ENCODE data around the gene SLC25A48.
"Not testable (repeated sequence)": the region's sequence is repeated elsewhere in the genome, so short reads cannot be mapped to it uniquely, and the experiment has no call there.

The SLC25A48 gene

GRCh38 chr5:135833961-135834638 lies 363 bp upstream of the SLC25A48 start:
- H3K9me3 ChIP-seq (ENCODE audit: control extremely low read depth in 1 of 5, control insufficient read depth in 4 of 5, insufficient read depth in 2 of 5, low read depth in 1 of 5, low read length in 4 of 5), result peaks cover 0 to 8% (median 2%) of the 10 kb centered on the region in 5 experiments
- H3K27me3 ChIP-seq (replicated peaks in 2 of 5; ENCODE audit: control insufficient read depth in 4 of 5, insufficient read depth in 5 of 5, low read length in 4 of 5), result peaks cover 2 to 70% (median 34%) of the 10 kb centered on the region in 5 experiments
- no peak overlapping the region for H3K27ac ChIP-seq (ENCODE audit: insufficient read depth in 1 of 2, low read depth in 1 of 2, low read length in 2 of 2, poor library complexity in 1 of 2, severe bottlenecking in 2 of 2)
- H3K36me3 ChIP-seq (ENCODE audit: control insufficient read depth in 4 of 4, insufficient read depth in 4 of 4, low read length in 3 of 4), result no peaks in the 10 kb centered on the region
- ChIA-PET CTCF (interaction anchor here (1.1 to 8.6 kb wide), 3 partner anchors 48 to 340 kb away, joined by 3 to 113 read pairs (median 4); no protein-coding TSS in a partner anchor), POLR2A (no interaction called here)
- DNase-seq, result no peak
- peak overlapping the region in 4 of 7 experiments; percentile 56 to 79 (median 72) for H3K4me3 ChIP-seq (ENCODE audit: control insufficient read depth in 1 of 7, extremely low read depth in 1 of 7, insufficient read depth in 4 of 7, low read depth in 2 of 7, low read length in 6 of 7)
- WGBS (ENCODE audit: insufficient coverage), result 39% methylated on average over 13 of the region's 16 CpGs
- H3K4me1 ChIP-seq (ENCODE audit: control extremely low read depth in 1 of 4, control insufficient read depth in 4 of 4, insufficient read depth in 4 of 4, low read length in 3 of 4), result peaks cover 0 to 14% (median 10%) of the 10 kb centered on the region in 4 experiments

GRCh38 chr5:135835766-135836165 lies 1.3 kb downstream of the SLC25A48 start:
- Histone ChIP-seq H3K27ac (ENCODE audit: insufficient read depth in 1 of 2, low read depth in 1 of 2, low read length in 2 of 2, poor library complexity in 1 of 2, severe bottlenecking in 2 of 2) (no peak overlapping the region), H3K27me3 (replicated peaks in 2 of 5; ENCODE audit: control insufficient read depth in 4 of 5, insufficient read depth in 5 of 5, low read length in 4 of 5) (peaks cover 2 to 77% (median 34%) of the 10 kb centered on the region in 5 experiments), H3K36me3 (ENCODE audit: control insufficient read depth in 4 of 4, insufficient read depth in 4 of 4, low read length in 3 of 4) (no peaks in the 10 kb centered on the region), H3K9me3 (ENCODE audit: control extremely low read depth in 1 of 5, control insufficient read depth in 4 of 5, insufficient read depth in 2 of 5, low read depth in 1 of 5, low read length in 4 of 5) (peaks cover 0 to 8% (median 2%) of the 10 kb centered on the region in 5 experiments), H3K4me3 (ENCODE audit: control insufficient read depth in 1 of 7, extremely low read depth in 1 of 7, insufficient read depth in 4 of 7, low read depth in 2 of 7, low read length in 6 of 7) (no peak overlapping the region), H3K4me1 (ENCODE audit: control extremely low read depth in 1 of 4, control insufficient read depth in 4 of 4, insufficient read depth in 4 of 4, low read length in 3 of 4) (peaks cover 0 to 14% (median 10%) of the 10 kb centered on the region in 4 experiments)
- 92% methylated on average over 3 of the region's 7 CpGs for WGBS (ENCODE audit: insufficient coverage)
- no peak for DNase-seq
- POLR2A ChIA-PET, result no interaction called here
- CTCF ChIA-PET, result interaction anchor here (1.2 to 8.6 kb wide), 4 partner anchors 12 to 270 kb away, joined by 3 to 113 read pairs (median 4); no protein-coding TSS in a partner anchor

GRCh38 chr5:135838395-135838794 lies 3.9 kb downstream of the SLC25A48 start:
- CTCF ChIA-PET, result interaction anchor here (1.2 to 5.9 kb wide), 2 partner anchors 9 to 32 kb away, joined by 4 to 25 read pairs; no protein-coding TSS in a partner anchor
- POLR2A ChIA-PET; H3K4me3 ChIP-seq (ENCODE audit: control insufficient read depth in 1 of 7, extremely low read depth in 1 of 7, insufficient read depth in 4 of 7, low read depth in 2 of 7, low read length in 6 of 7): not testable (repeated sequence)

GRCh38 chr5:135839566-135839965 lies 5.1 kb downstream of the SLC25A48 start:
- WGBS (ENCODE audit: insufficient coverage), result 100% methylated on average over 3 of the region's 4 CpGs
- CTCF ChIA-PET, result interaction anchor here (1.2 to 5.9 kb wide), 2 partner anchors 10 to 31 kb away, joined by 4 to 25 read pairs; no protein-coding TSS in a partner anchor
- H3K4me3 ChIP-seq (ENCODE audit: control insufficient read depth in 1 of 7, extremely low read depth in 1 of 7, insufficient read depth in 4 of 7, low read depth in 2 of 7, low read length in 6 of 7), result no peak overlapping the region

More at GRCh38 chr5:135838395-135838794, 3.9 kb downstream of the SLC25A48 start:
- not testable (repeated sequence) for H3K27ac ChIP-seq (ENCODE audit: insufficient read depth in 1 of 2, low read depth in 1 of 2, low read length in 2 of 2, poor library complexity in 1 of 2, severe bottlenecking in 2 of 2); DNase-seq; H3K36me3 ChIP-seq (ENCODE audit: control insufficient read depth in 4 of 4, insufficient read depth in 4 of 4, low read length in 3 of 4); H3K9me3 ChIP-seq (ENCODE audit: control extremely low read depth in 1 of 5, control insufficient read depth in 4 of 5, insufficient read depth in 2 of 5, low read depth in 1 of 5, low read length in 4 of 5)
- peaks cover 2 to 61% (median 32%) of the 10 kb centered on the region in 5 experiments for H3K27me3 ChIP-seq (replicated peaks in 2 of 5; ENCODE audit: control insufficient read depth in 4 of 5, insufficient read depth in 5 of 5, low read length in 4 of 5)
- peaks cover 0 to 14% (median 10%) of the 10 kb centered on the region in 4 experiments for H3K4me1 ChIP-seq (ENCODE audit: control extremely low read depth in 1 of 4, control insufficient read depth in 4 of 4, insufficient read depth in 4 of 4, low read length in 3 of 4)

GRCh38 chr5:135840959-135841358 lies 6.5 kb downstream of the SLC25A48 start:
- H3K4me1 ChIP-seq (ENCODE audit: control extremely low read depth in 1 of 4, control insufficient read depth in 4 of 4, insufficient read depth in 4 of 4, low read length in 3 of 4), result no peaks in the 10 kb centered on the region
- H3K4me3 ChIP-seq (ENCODE audit: control insufficient read depth in 1 of 7, extremely low read depth in 1 of 7, insufficient read depth in 4 of 7, low read depth in 2 of 7, low read length in 6 of 7), result no peak overlapping the region
- no peak for DNase-seq
- peaks cover 0 to 8% (median 2%) of the 10 kb centered on the region in 5 experiments for H3K9me3 ChIP-seq (ENCODE audit: control extremely low read depth in 1 of 5, control insufficient read depth in 4 of 5, insufficient read depth in 2 of 5, low read depth in 1 of 5, low read length in 4 of 5)
- H3K27ac ChIP-seq (ENCODE audit: insufficient read depth in 1 of 2, low read depth in 1 of 2, low read length in 2 of 2, poor library complexity in 1 of 2, severe bottlenecking in 2 of 2), result no peak overlapping the region
- peaks cover 2 to 37% (median 15%) of the 10 kb centered on the region in 5 experiments for H3K27me3 ChIP-seq (replicated peaks in 2 of 5; ENCODE audit: control insufficient read depth in 4 of 5, insufficient read depth in 5 of 5, low read length in 4 of 5)
- WGBS (ENCODE audit: insufficient coverage), result no CpG with 5 or more reads among the region's 4 CpGs
- H3K36me3 ChIP-seq (ENCODE audit: control insufficient read depth in 4 of 4, insufficient read depth in 4 of 4, low read length in 3 of 4), result no peaks in the 10 kb centered on the region
- POLR2A ChIA-PET, result no interaction called here
- CTCF ChIA-PET, result interaction anchor here (1.2 to 5.9 kb wide), 3 partner anchors 8 to 39 kb away, joined by 3 to 25 read pairs (median 4); no protein-coding TSS in a partner anchor

More at GRCh38 chr5:135839566-135839965, 5.1 kb downstream of the SLC25A48 start:
- H3K36me3 ChIP-seq (ENCODE audit: control insufficient read depth in 4 of 4, insufficient read depth in 4 of 4, low read length in 3 of 4), result no peaks in the 10 kb centered on the region
- peaks cover 0 to 8% (median 7%) of the 10 kb centered on the region in 4 experiments for H3K4me1 ChIP-seq (ENCODE audit: control extremely low read depth in 1 of 4, control insufficient read depth in 4 of 4, insufficient read depth in 4 of 4, low read length in 3 of 4)
- H3K9me3 ChIP-seq (ENCODE audit: control extremely low read depth in 1 of 5, control insufficient read depth in 4 of 5, insufficient read depth in 2 of 5, low read depth in 1 of 5, low read length in 4 of 5), result peaks cover 0 to 8% (median 2%) of the 10 kb centered on the region in 5 experiments
- POLR2A ChIA-PET, result no interaction called here
- H3K27me3 ChIP-seq (replicated peaks in 2 of 5; ENCODE audit: control insufficient read depth in 4 of 5, insufficient read depth in 5 of 5, low read length in 4 of 5), result peaks cover 2 to 50% (median 28%) of the 10 kb centered on the region in 5 experiments
- H3K27ac ChIP-seq (ENCODE audit: insufficient read depth in 1 of 2, low read depth in 1 of 2, low read length in 2 of 2, poor library complexity in 1 of 2, severe bottlenecking in 2 of 2), result no peak overlapping the region
- DNase-seq, result no peak

- Histone ChIP-seq H3K4me1 (ENCODE audit: control extremely low read depth in 1 of 4, control insufficient read depth in 4 of 4, insufficient read depth in 4 of 4, low read length in 3 of 4) (no peaks in the 10 kb centered on the region), H3K27me3 (replicated peaks in 2 of 5; ENCODE audit: control insufficient read depth in 4 of 5, insufficient read depth in 5 of 5, low read length in 4 of 5) (peaks cover 0 to 21% (median 4%) of the 10 kb centered on the region in 5 experiments), H3K9me3 (ENCODE audit: control extremely low read depth in 1 of 5, control insufficient read depth in 4 of 5, insufficient read depth in 2 of 5, low read depth in 1 of 5, low read length in 4 of 5) (peaks cover 0 to 6% (median 2%) of the 10 kb centered on the region in 5 experiments), H3K27ac (ENCODE audit: insufficient read depth in 1 of 2, low read depth in 1 of 2, low read length in 2 of 2, poor library complexity in 1 of 2, severe bottlenecking in 2 of 2) (no peak overlapping the region), H3K4me3 (ENCODE audit: control insufficient read depth in 1 of 7, extremely low read depth in 1 of 7, insufficient read depth in 4 of 7, low read depth in 2 of 7, low read length in 6 of 7) (no peak overlapping the region), H3K36me3 (ENCODE audit: control insufficient read depth in 4 of 4, insufficient read depth in 4 of 4, low read length in 3 of 4) (no peaks in the 10 kb centered on the region)
- ChIA-PET CTCF (interaction anchor here (0.6 to 5.9 kb wide), 4 partner anchors 13 to 273 kb away, joined by 3 to 25 read pairs (median 3); no protein-coding TSS in a partner anchor), POLR2A (no interaction called here)
- DNase-seq, result no peak
- WGBS (ENCODE audit: insufficient coverage), result 86% methylated on average over 4 of the region's 4 CpGs
Observed at GRCh38 chr5:135842737-135843136, 8.3 kb downstream of the SLC25A48 start.

Data from common myeloid progenitor, CD34-positive (primary cell).